Measurements from ENCODE around the gene POMT2.

DNA sequence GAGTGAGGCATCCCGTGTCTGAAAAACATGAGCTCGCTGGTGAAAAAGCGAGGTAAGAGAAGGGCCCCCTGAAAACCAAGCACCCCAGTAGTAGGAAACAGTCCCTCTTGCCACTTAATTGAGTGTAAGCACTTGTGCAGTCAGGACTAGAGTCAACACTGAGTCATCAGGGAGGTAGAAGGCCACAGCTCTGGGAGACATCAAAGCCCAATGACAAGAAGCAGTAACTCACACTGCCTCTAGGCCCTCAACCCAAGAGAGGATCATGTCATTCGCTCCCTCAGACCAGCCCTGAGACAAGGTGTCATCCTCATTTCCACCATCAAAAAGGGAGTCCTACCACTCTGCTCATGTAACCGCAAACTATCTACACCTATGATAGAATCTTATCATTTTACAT, 17.8 kb downstream of the POMT2 start:
- TF ChIP-seq, protein P1, sequence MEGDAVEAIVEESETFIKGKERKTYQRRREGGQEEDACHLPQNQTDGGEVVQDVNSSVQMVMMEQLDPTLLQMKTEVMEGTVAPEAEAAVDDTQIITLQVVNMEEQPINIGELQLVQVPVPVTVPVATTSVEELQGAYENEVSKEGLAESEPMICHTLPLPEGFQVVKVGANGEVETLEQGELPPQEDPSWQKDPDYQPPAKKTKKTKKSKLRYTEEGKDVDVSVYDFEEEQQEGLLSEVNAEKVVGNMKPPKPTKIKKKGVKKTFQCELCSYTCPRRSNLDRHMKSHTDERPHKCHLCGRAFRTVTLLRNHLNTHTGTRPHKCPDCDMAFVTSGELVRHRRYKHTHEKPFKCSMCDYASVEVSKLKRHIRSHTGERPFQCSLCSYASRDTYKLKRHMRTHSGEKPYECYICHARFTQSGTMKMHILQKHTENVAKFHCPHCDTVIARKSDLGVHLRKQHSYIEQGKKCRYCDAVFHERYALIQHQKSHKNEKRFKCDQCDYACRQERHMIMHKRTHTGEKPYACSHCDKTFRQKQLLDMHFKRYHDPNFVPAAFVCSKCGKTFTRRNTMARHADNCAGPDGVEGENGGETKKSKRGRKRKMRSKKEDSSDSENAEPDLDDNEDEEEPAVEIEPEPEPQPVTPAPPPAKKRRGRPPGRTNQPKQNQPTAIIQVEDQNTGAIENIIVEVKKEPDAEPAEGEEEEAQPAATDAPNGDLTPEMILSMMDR (IDR thresholded peaks at IDR 0.05) = no peak
- no peak for TF ChIP-seq POLR2A (IDR thresholded peaks at IDR 0.05)
